OCI-LY1 (cell line): Measurements from ENCODE around the gene EEF1AKMT2.

Experiments
- H2AFZ ChIP-seq: fragments of 200-600 bp; sonication (generic), shearing (Covaris generic); 2 replicates; pipeline ENCODE4 v1.6.0; 2014; ENCODE audit warnings: antibody characterized with exemption, mild to moderate bottlenecking, low read length
- H3F3A ChIP-seq: fragments of 200-600 bp; sonication (generic), shearing (Covaris generic); 2 replicates; pipeline ENCODE4 v1.6.0; 2014; ENCODE audit warnings: mild to moderate bottlenecking, antibody characterized with exemption, low read length, moderate library complexity; ENCODE audit not compliant: insufficient read depth
- H3K27ac ChIP-seq: fragments of 200-600 bp; sonication (generic); 2 replicates; pipeline ENCODE4 v1.5.1; 2014; ENCODE audit warnings: low read length, mixed run types, mild to moderate bottlenecking, low read depth; ENCODE audit not compliant: poor library complexity, severe bottlenecking
- H3K27me3 ChIP-seq: fragments of 200-600 bp; sonication (generic); 2 replicates; pipeline ENCODE4 v1.6.0; 2014; ENCODE audit warnings: antibody characterized with exemption, mild to moderate bottlenecking, low read length, moderate library complexity; ENCODE audit not compliant: insufficient read depth
- H3K36me3 ChIP-seq: fragments of 200-600 bp; sonication (generic); 2 replicates; pipeline ENCODE4 v1.6.1; 2014; ENCODE audit warnings: mild to moderate bottlenecking, antibody characterized with exemption, low read length, moderate library complexity, mixed read lengths; ENCODE audit not compliant: insufficient read depth
- H3K4me1 ChIP-seq: fragments of 200-600 bp; sonication (generic); 2 replicates; pipeline ENCODE4 v1.5.1; 2014; ENCODE audit warnings: mild to moderate bottlenecking, low read length, moderate library complexity; ENCODE audit not compliant: insufficient read depth, severe bottlenecking
- H3K4me2 ChIP-seq: fragments of 200-600 bp; sonication (generic), shearing (Covaris generic); 2 replicates; pipeline ENCODE4 v1.6.1; 2014; ENCODE audit warnings: low read length
- H3K4me3 ChIP-seq: fragments of 200-600 bp; sonication (generic); 2 replicates; pipeline ENCODE4 v1.5.1; 2014; ENCODE audit warnings: low read length, low read depth, mild to moderate bottlenecking, mixed read lengths; ENCODE audit not compliant: poor library complexity, severe bottlenecking
- H3K79me2 ChIP-seq: fragments of 200-600 bp; shearing (Covaris generic); 2 replicates; pipeline ENCODE4 v1.6.1; 2016; ENCODE audit warnings: mixed run types, low read length, mixed read lengths; ENCODE audit not compliant: insufficient read depth
- H3K9ac ChIP-seq: fragments of 200-600 bp; sonication (generic), shearing (Covaris generic); 2 replicates; pipeline ENCODE4 v1.6.1; 2014; ENCODE audit warnings: mild to moderate bottlenecking, low read length, mixed read lengths
- H3K9me2 ChIP-seq: fragments of 200-600 bp; sonication (generic), shearing (Covaris generic); 2 replicates; pipeline ENCODE4 v1.6.1; 2014; ENCODE audit warnings: low read depth, mild to moderate bottlenecking, low read length, mixed read lengths
- H3K9me3 ChIP-seq: fragments of 200-600 bp; shearing (Covaris generic); 2 replicates; pipeline ENCODE4 v1.6.1; 2014; ENCODE audit warnings: low read length, mixed read lengths
- H4K20me1 ChIP-seq: fragments of 200-600 bp; sonication (generic), shearing (Covaris generic); 2 replicates; pipeline ENCODE4 v1.6.0; 2016; ENCODE audit warnings: mild to moderate bottlenecking, low read length; ENCODE audit not compliant: insufficient read depth
- CTCF ChIP-seq: fragments of 200-600 bp; sonication (generic), shearing (Covaris generic); IDR thresholded peaks from 2 replicates; pipeline ENCODE4 v1.5.1; 2017; ENCODE audit warnings: mild to moderate bottlenecking, antibody characterized with exemption, low read length, moderate library complexity, mixed read lengths
- EZH2 ChIP-seq: fragments of 200-600 bp; sonication (generic), shearing (Covaris generic); IDR thresholded peaks from 2 replicates; pipeline ENCODE4 v1.8.0; 2017; ENCODE audit warnings: borderline replicate concordance, mixed run types, mild to moderate bottlenecking, antibody characterized with exemption, low read length, moderate library complexity, mixed read lengths

EEF1AKMT2 gene

GRCh38 chr10:124711145-124711544 lies 80.5 kb downstream of the EEF1AKMT2 start:
- H2AFZ ChIP-seq: no peak overlapping the region
- no peaks in the 10 kb centered on the region for H3F3A ChIP-seq
- H3K27ac ChIP-seq: no peak overlapping the region
- peaks cover 25% of the 10 kb centered on the region for H3K36me3 ChIP-seq
- no peaks in the 10 kb centered on the region for H4K20me1 ChIP-seq
- TF ChIP-seq CTCF (no peak), EZH2 (no peak)
- H3K79me2 ChIP-seq: peaks cover 48% of the 10 kb centered on the region
- no peak overlapping the region for H3K9ac ChIP-seq
- H3K9me3 ChIP-seq: no peaks in the 10 kb centered on the region
- H3K9me2 ChIP-seq: no peaks in the 10 kb centered on the region
- H3K27me3 ChIP-seq: no peaks in the 10 kb centered on the region
- no peak overlapping the region for H3K4me2 ChIP-seq
- H3K4me3 ChIP-seq: no peak overlapping the region
- peaks cover 84% of the 10 kb centered on the region for H3K4me1 ChIP-seq

GRCh38 chr10:124710266-124710881 lies 81.3 kb downstream of the EEF1AKMT2 start:
- Histone ChIP-seq H3K9ac (no peak overlapping the region), H3K79me2 (peaks cover 40% of the 10 kb centered on the region), H3K4me2 (no peak overlapping the region), H4K20me1 (no peaks in the 10 kb centered on the region), H2AFZ (no peak overlapping the region), H3F3A (no peaks in the 10 kb centered on the region), H3K27me3 (no peaks in the 10 kb centered on the region), H3K36me3 (peaks cover 33% of the 10 kb centered on the region), H3K9me2 (no peaks in the 10 kb centered on the region), H3K9me3 (no peaks in the 10 kb centered on the region), H3K4me3 (no peak overlapping the region), H3K4me1 (peaks cover 90% of the 10 kb centered on the region), H3K27ac (no peak overlapping the region)
- TF ChIP-seq CTCF (no peak), EZH2 (no peak)

GRCh38 chr10:124709861-124710260 lies 81.8 kb downstream of the EEF1AKMT2 start:
- H3K79me2 ChIP-seq: peaks cover 35% of the 10 kb centered on the region
- H3K9ac ChIP-seq: no peak overlapping the region
- H3K4me1 ChIP-seq: peaks cover 91% of the 10 kb centered on the region
- H3K36me3 ChIP-seq: peaks cover 33% of the 10 kb centered on the region
- no peaks in the 10 kb centered on the region for H4K20me1 ChIP-seq
- H3F3A ChIP-seq: no peaks in the 10 kb centered on the region
- no peak overlapping the region for H3K4me2 ChIP-seq
- no peak overlapping the region for H2AFZ ChIP-seq
- no peaks in the 10 kb centered on the region for H3K9me3 ChIP-seq
- no peaks in the 10 kb centered on the region for H3K9me2 ChIP-seq
- no peak overlapping the region for H3K4me3 ChIP-seq
- no peaks in the 10 kb centered on the region for H3K27me3 ChIP-seq
- no peak overlapping the region for H3K27ac ChIP-seq
- TF ChIP-seq CTCF (no peak), EZH2 (no peak)
